ENCODE results near the gene CDH13. TPM values are rescaled to one million over a fixed set of nuclear protein-coding genes. Genes with fewer than 3 reads are reported as not detected.

The CDH13 gene
- total and polyA plus RNA-seq, 9 of the 15 experiments (the other 6 are each of a cell fraction or from before 2014, with no cell fraction given) = 0.03 TPM; not detected in 8

- peak; percentile 81 for TF ChIP-seq MGA (IDR thresholded peaks at IDR 0.05)
- TF ChIP-seq MCM3 (IDR thresholded peaks at IDR 0.05) = no peak
- TF ChIP-seq NCOA6 (IDR thresholded peaks at IDR 0.05) = no peak
- TF ChIP-seq NRF1 (conservative IDR thresholded peaks at IDR 0.05 in 1 of 2, IDR thresholded peaks at IDR 0.05 in 1 of 2) = peak; percentile 53 to 64
- TF ChIP-seq GABPB1 (CRISPR knock-in tag; IDR thresholded peaks at IDR 0.05) = no peak
- peak; percentile 34; the same call in 1 of the 2 replicates for TF ChIP-seq CBFA2T2 (conservative IDR thresholded peaks at IDR 0.05)
- TF ChIP-seq SMAD2 (IDR thresholded peaks at IDR 0.05; ENCODE audit: low read depth, low read length) = no peak
- no peak for TF ChIP-seq PREB (CRISPR knock-in tag; IDR thresholded peaks at IDR 0.05)
- no peak for TF ChIP-seq HDAC3 (IDR thresholded peaks at IDR 0.05; ENCODE audit: borderline replicate concordance, partially characterized antibody)
- no peak for TF ChIP-seq CHD4 (IDR thresholded peaks at IDR 0.05; ENCODE audit: insufficient read depth, insufficient replicate concordance, low read depth, low read length, poor library complexity, severe bottlenecking)
- peak; percentile 91 for TF ChIP-seq USF1 (CRISPR knock-in tag; IDR thresholded peaks at IDR 0.05)
- no peak for TF ChIP-seq HOMEZ (CRISPR knock-in tag; IDR thresholded peaks at IDR 0.05)
- TF ChIP-seq POLR2A (conservative IDR thresholded peaks at IDR 0.05) = no peak
Observed at GRCh38 chr16:83830091-83830768, 1203.5 kb downstream of the CDH13 start (continued).

Measured in K562 (cell line).